Activated CD8-positive, alpha-beta memory T cell treated with anti-CD3 and anti-CD28 coated beads for 48 hours (primary cell): Measurements from ENCODE around the gene FHIT.

Experiments used
- DNase-seq, 3 experiments: peaks; one replicate each; pipeline ENCODE4 v3.0.0-alpha.2; 2020; ENCODE audit warnings: low read depth in 2 of 3, low spot score in 2 of 3

Gene FHIT

GRCh38 chr3:61172684-61173083 is 78.6 kb downstream of the FHIT start:
- DNase-seq = no peak

GRCh38 chr3:61172203-61172602 is 79.0 kb downstream of the FHIT start:
- DNase-seq = no peak

GRCh38 chr3:61169621-61170251 is 81.5 kb downstream of the FHIT start:
- DNase-seq = no peak

GRCh38 chr3:61168286-61168685 is 83.0 kb downstream of the FHIT start:
- DNase-seq = no peak

- DNase-seq = no peak
Observed at GRCh38 chr3:61162965-61163364, 88.3 kb downstream of the FHIT start.

- DNase-seq = no peak
Observed at GRCh38 chr3:61158667-61159066, 92.6 kb downstream of the FHIT start.

GRCh38 chr3:61158216-61158615 is 93.0 kb downstream of the FHIT start:
- no peak for DNase-seq

- no peak for DNase-seq
Observed at GRCh38 chr3:61157414-61157813, 93.8 kb downstream of the FHIT start.

- DNase-seq = no peak
Observed at GRCh38 chr3:61155701-61156292, 95.5 kb downstream of the FHIT start.

GRCh38 chr3:61154457-61155198 is 96.6 kb downstream of the FHIT start:
- DNase-seq = no peak

- DNase-seq = no peak
Observed at GRCh38 chr3:61152071-61152470, 99.2 kb downstream of the FHIT start.

- no peak for DNase-seq
Observed at GRCh38 chr3:61149236-61149635, 102.0 kb downstream of the FHIT start.

GRCh38 chr3:61146010-61146890 is 105.0 kb downstream of the FHIT start:
- no peak for DNase-seq

- DNase-seq = no peak
Observed at GRCh38 chr3:61141697-61142096, 109.6 kb downstream of the FHIT start.

GRCh38 chr3:61141227-61141626 is 110.0 kb downstream of the FHIT start:
- no peak for DNase-seq

- no peak for DNase-seq
Observed at GRCh38 chr3:61139686-61140085, 111.6 kb downstream of the FHIT start.

GRCh38 chr3:61138401-61138800 is 112.9 kb downstream of the FHIT start:
- no peak for DNase-seq

GRCh38 chr3:61136191-61136590 is 115.1 kb downstream of the FHIT start:
- no peak for DNase-seq

GRCh38 chr3:61134532-61134931 is 116.7 kb downstream of the FHIT start:
- DNase-seq = no peak

GRCh38 chr3:61132062-61132461 is 119.2 kb downstream of the FHIT start:
- no peak for DNase-seq

GRCh38 chr3:61118830-61119229 is 132.4 kb downstream of the FHIT start:
- no peak for DNase-seq
